Measurements from ENCODE around the gene THSD8.

GRCh38 chr19:12766051-12766521 lies 35.8 kb upstream of the THSD8 start:
- TF ChIP-seq CTCF (IDR thresholded peaks at IDR 0.05) (peak; percentile 78), BHLHE40 (IDR thresholded peaks at IDR 0.05; ENCODE audit: low read depth, low read length) (no peak), RAD21 (conservative IDR thresholded peaks at IDR 0.05 in 1 of 2, IDR thresholded peaks at IDR 0.05 in 1 of 2) (peak; percentile 69 to 80), CHD2 (IDR thresholded peaks at IDR 0.05; ENCODE audit: low read length, partially characterized antibody) (no peak)
- TF ChIP-seq, protein P1, sequence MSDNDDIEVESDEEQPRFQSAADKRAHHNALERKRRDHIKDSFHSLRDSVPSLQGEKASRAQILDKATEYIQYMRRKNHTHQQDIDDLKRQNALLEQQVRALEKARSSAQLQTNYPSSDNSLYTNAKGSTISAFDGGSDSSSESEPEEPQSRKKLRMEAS (IDR thresholded peaks at IDR 0.05): 0 out of 2 replicates have a peak, but pooled peaks have one; percentile 31
- TF ChIP-seq, protein P2, sequence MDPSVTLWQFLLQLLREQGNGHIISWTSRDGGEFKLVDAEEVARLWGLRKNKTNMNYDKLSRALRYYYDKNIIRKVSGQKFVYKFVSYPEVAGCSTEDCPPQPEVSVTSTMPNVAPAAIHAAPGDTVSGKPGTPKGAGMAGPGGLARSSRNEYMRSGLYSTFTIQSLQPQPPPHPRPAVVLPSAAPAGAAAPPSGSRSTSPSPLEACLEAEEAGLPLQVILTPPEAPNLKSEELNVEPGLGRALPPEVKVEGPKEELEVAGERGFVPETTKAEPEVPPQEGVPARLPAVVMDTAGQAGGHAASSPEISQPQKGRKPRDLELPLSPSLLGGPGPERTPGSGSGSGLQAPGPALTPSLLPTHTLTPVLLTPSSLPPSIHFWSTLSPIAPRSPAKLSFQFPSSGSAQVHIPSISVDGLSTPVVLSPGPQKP (IDR thresholded peaks at IDR 0.05; ENCODE audit: low read depth, low read length): no peak

Data from A549 (cell line).